SK-N-MC (cell line): ENCODE measurements around the gene WFDC11.

ENCODE experiments used
- EZH2 ChIP-seq: fragments of 200-600 bp; sonication (generic); IDR thresholded peaks from one replicate; pipeline ENCODE4 v1.6.1; 2017; ENCODE audit warnings: antibody characterized with exemption
- POLR2AphosphoS5 ChIP-seq: IDR thresholded peaks from 2 replicates; pipeline ENCODE4 v1.6.1; 2012; ENCODE audit warnings: mild to moderate bottlenecking, low read depth, low read length, borderline replicate concordance

DNA sequence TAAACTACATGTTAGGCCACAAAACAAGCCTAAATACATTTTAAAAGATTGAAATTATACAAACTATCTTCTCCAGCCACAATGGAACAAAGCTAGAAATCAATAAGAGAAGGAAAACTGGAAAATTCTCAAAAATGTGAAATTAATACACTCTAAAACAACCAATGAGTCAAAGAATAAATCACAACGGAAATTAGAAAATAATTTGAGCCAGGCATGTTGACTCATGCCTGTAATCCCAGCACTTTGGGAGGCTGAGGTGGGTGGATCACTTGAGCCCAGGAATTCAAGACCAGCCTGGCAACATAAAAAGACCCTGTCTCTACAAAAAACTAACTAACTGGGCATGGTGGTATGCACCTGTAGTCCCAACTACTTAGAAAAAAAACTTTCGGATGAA is 25.5 kb upstream of the WFDC11 start:
- TF ChIP-seq EZH2: no peak
- TF ChIP-seq POLR2AphosphoS5: no peak
